ENCODE results near the gene PCBP3.
A peak's percentile ranks its signal among the peaks of the same experiment; 100 is the strongest.
"Not testable (repeated sequence)": the region's sequence is repeated elsewhere in the genome, so short reads cannot be mapped to it uniquely, and the experiment has no call there.

Gene PCBP3

GRCh38 chr21:45809421-45809820, 165.9 kb downstream of the PCBP3 start:
- DNase-seq (ENCODE audit: low read depth) = no peak

GRCh38 chr21:45811136-45811535, 167.6 kb downstream of the PCBP3 start:
- DNase-seq (ENCODE audit: low read depth) = no peak

- not testable (repeated sequence) for DNase-seq (ENCODE audit: low read depth)
Measured at GRCh38 chr21:45814210-45814940, 170.8 kb downstream of the PCBP3 start.

- not testable (repeated sequence) for DNase-seq (ENCODE audit: low read depth)
Measured at GRCh38 chr21:45815781-45816180, 172.3 kb downstream of the PCBP3 start.

- no peak for DNase-seq (ENCODE audit: low read depth)
Measured at GRCh38 chr21:45816794-45817193, 173.3 kb downstream of the PCBP3 start.

GRCh38 chr21:45817345-45817744, 173.8 kb downstream of the PCBP3 start:
- DNase-seq (ENCODE audit: low read depth) = no peak

GRCh38 chr21:45818276-45818903, 174.9 kb downstream of the PCBP3 start:
- no peak for DNase-seq (ENCODE audit: low read depth)

GRCh38 chr21:45818904-45819285, 175.4 kb downstream of the PCBP3 start:
- DNase-seq (ENCODE audit: low read depth) = peak; percentile 8

GRCh38 chr21:45819478-45820170, 176.1 kb downstream of the PCBP3 start:
- no peak for DNase-seq (ENCODE audit: low read depth)

- DNase-seq (ENCODE audit: low read depth) = peak; percentile 57
Measured at GRCh38 chr21:45820171-45821091, 176.9 kb downstream of the PCBP3 start.

- DNase-seq (ENCODE audit: low read depth) = no peak
Measured at GRCh38 chr21:45821315-45821962, 177.9 kb downstream of the PCBP3 start.

- DNase-seq (ENCODE audit: low read depth) = no peak
Measured at GRCh38 chr21:45821998-45822397, 178.5 kb downstream of the PCBP3 start.

- DNase-seq (ENCODE audit: low read depth) = no peak
Measured at GRCh38 chr21:45822429-45823099, 179.0 kb downstream of the PCBP3 start.

- DNase-seq (ENCODE audit: low read depth) = no peak
Measured at GRCh38 chr21:45823100-45823681, 179.7 kb downstream of the PCBP3 start.

- DNase-seq (ENCODE audit: low read depth) = no peak
Measured at GRCh38 chr21:45824546-45825215, 181.2 kb downstream of the PCBP3 start.

GRCh38 chr21:45825219-45825618, 181.7 kb downstream of the PCBP3 start:
- no peak for DNase-seq (ENCODE audit: low read depth)

GRCh38 chr21:45826676-45827301, 183.3 kb downstream of the PCBP3 start:
- no peak for DNase-seq (ENCODE audit: low read depth)

- no peak for DNase-seq (ENCODE audit: low read depth)
Measured at GRCh38 chr21:45827302-45827692, 183.8 kb downstream of the PCBP3 start.

GRCh38 chr21:45827881-45828579, 184.5 kb downstream of the PCBP3 start:
- DNase-seq (ENCODE audit: low read depth) = no peak
